HAP-1 (cell line): ENCODE measurements around the gene DSCAM.

Source experiments
- DNase-seq, 2 experiments: peaks; one replicate each; pipeline ENCODE4 v3.0.0-alpha.2; 2016 to 2020; ENCODE audit warnings: low spot score in 2 of 2
- H3K27me3 ChIP-seq: fragments of 250-450 bp; sonication (Bioruptor Pico); 2 replicates; pipeline ENCODE4 v1.5.1; 2020; ENCODE audit warnings: low read depth, mild to moderate bottlenecking, moderate library complexity
- H3K36me3 ChIP-seq: fragments of 250-450 bp; sonication (Bioruptor Pico); replicated peaks from 2 replicates; pipeline ENCODE4 v1.5.1; 2020; ENCODE audit warnings: mild to moderate bottlenecking
- H3K4me1 ChIP-seq: fragments of 250-450 bp; sonication (Bioruptor Pico); 2 replicates; pipeline ENCODE4 v1.5.1; 2020; ENCODE audit warnings: mild to moderate bottlenecking
- H3K4me3 ChIP-seq: fragments of 250-450 bp; sonication (Bioruptor Pico); 2 replicates; pipeline ENCODE4 v1.5.1; 2020; ENCODE audit warnings: mild to moderate bottlenecking, moderate library complexity
- H3K9me3 ChIP-seq: fragments of 250-450 bp; sonication (Bioruptor Pico); 2 replicates; pipeline ENCODE4 v1.5.1; 2020; ENCODE audit warnings: mild to moderate bottlenecking, moderate library complexity
- in situ Hi-C: fragments of 300-500 bp; cut with MboI; formaldehyde crosslinking; loops from 3 replicates; pipeline ENCODE4 v1.14.3; 2020; ENCODE audit warnings: low sequenced_read_pairs, inconsistent platforms, mixed read lengths

The DSCAM gene

DNA sequence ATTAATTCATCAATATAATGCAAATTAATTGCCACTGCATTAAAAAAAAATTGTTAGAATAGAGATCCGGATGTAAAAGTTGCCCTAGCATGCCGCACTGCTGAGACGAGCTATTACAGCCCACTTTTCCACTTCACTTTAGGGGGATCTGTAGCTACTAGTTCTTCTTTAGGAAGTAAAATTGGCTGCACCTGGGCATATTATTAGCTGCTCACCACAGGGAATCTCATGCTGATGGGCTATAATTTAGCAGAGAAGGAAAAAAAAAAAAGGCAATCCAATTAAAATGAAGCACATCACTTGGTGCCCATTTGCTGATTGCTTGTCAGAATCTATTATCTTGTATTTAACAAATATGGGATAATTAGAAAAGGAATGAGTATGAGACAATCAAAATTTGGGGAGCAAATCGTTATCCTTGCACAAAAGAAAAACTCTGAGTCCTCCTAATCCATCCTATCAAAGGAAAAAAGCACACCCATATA is 233.4 kb downstream of the DSCAM start:
- Histone ChIP-seq H3K4me3 (no peak overlapping the region), H3K4me1 (no peaks in the 10 kb centered on the region), H3K36me3 (no peaks in the 10 kb centered on the region), H3K9me3 (no peaks in the 10 kb centered on the region), H3K27me3 (no peaks in the 10 kb centered on the region)
- in situ Hi-C loops: no loop called here
- no peak for DNase-seq

DNA sequence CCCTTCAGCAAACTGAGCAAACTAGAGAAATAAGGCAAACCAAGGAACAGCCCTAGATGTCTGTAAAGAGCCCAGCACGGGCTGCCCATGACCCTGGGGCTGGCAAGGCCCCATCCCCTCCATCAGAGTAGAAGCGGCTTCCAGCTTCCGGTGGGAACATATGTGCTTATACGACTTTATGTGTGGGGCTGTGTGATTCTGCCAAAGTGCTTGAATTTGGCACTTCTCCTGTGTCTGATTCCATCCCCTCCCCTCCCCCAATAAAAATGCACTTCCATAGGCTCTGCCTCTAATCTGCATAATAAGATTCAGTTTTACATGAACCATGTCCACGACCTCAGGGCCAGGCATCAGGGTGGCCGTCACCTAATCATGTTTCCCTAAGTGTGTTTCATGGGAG is 236.6 kb downstream of the DSCAM start:
- H3K4me3 ChIP-seq: no peak overlapping the region
- no peaks in the 10 kb centered on the region for H3K27me3 ChIP-seq
- H3K9me3 ChIP-seq: no peaks in the 10 kb centered on the region
- H3K4me1 ChIP-seq: no peaks in the 10 kb centered on the region
- DNase-seq: no peak
- in situ Hi-C loops: no loop called here
- no peaks in the 10 kb centered on the region for H3K36me3 ChIP-seq

DNA sequence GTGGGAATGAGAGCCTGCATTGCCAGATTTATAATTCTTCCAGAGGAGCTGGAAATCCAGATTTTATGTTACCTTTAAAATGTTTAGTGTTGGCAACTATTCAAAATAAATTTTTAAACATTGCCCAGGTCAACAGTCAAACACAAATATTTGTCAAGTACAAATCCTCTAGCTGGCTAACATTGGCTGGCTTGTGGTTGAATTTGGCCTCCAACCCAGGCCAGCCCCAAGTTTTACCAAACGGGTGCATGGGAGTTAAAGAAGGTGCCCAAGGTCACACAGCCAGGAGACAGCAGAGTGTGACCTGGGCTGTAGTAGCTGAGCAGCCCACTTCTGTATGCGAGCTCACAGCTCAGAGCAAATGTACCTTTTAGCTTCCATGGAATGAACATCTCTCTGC is 240.6 kb downstream of the DSCAM start:
- DNase-seq: no peak
- no peaks in the 10 kb centered on the region for H3K27me3 ChIP-seq
- in situ Hi-C loops: no loop called here
- no peaks in the 10 kb centered on the region for H3K4me1 ChIP-seq
- H3K9me3 ChIP-seq: no peaks in the 10 kb centered on the region
- H3K4me3 ChIP-seq: no peak overlapping the region
- no peaks in the 10 kb centered on the region for H3K36me3 ChIP-seq

DNA sequence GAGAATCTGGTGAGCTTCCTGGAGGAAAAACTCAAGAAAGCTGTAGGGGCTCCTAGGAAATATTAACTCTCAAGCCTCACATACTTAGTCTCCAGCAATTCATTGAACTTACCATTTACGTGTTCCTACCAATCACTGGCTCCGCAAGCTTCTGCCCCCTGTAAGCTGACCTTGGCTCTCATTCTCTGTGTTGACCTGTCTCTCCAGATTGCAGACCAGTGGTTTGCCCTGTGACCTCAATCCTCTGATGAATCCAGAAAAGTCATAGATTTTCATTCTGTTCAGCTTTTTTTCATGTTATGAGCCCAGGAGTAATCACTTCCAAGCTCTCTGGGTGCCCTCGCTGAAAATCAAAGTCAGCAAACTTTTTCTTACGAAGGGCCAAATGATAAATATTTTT is 241.9 kb downstream of the DSCAM start:
- Histone ChIP-seq H3K4me3 (no peak overlapping the region), H3K4me1 (no peaks in the 10 kb centered on the region), H3K9me3 (no peaks in the 10 kb centered on the region), H3K36me3 (no peaks in the 10 kb centered on the region), H3K27me3 (no peaks in the 10 kb centered on the region)
- DNase-seq: no peak
- in situ Hi-C loops: no loop called here

DNA sequence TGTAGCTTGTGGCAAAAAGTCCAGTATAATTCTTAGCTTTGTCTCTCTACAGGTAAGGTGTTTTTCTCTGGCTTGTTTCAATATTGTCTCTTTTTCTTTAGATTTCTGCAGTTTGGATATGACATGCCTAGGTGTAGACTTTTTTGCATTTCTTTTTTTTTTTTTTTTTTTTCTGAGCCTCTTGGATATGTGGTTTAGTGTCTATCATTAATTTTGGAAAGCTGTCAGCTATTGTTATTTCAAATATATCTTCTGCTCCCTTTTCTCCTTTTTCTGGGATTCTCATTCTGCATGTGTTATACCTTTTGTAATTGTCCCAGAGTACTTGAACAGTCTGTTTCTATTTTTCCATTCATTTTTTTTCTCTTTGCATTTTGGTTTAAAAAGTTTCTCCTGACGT is 243.2 kb downstream of the DSCAM start:
- no peak for DNase-seq
- in situ Hi-C loops: no loop called here
- H3K27me3 ChIP-seq: no peaks in the 10 kb centered on the region

DNA sequence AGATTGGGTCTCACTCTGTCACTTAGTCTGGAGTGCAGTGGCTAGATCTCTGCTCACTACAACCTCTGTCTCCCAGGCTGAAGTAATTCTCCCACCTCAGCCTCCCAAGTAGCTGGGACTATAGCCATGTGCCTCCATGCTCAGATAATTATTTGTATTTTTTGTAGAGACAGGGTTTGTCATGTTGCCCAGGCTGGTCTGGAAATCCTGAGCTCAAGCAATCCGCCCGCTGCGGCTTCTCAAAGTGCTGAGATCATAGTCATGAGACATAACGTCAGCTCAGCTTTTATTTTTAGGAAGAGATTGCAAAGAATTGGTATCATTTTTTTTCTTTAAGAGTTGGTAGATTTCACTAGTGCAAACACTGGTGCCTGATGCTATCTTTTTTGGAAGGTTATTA is 244.9 kb downstream of the DSCAM start:
- H3K4me1 ChIP-seq: no peaks in the 10 kb centered on the region
- H3K4me3 ChIP-seq: no peak overlapping the region
- no peaks in the 10 kb centered on the region for H3K9me3 ChIP-seq
- no peaks in the 10 kb centered on the region for H3K36me3 ChIP-seq
- in situ Hi-C loops: no loop called here
- H3K27me3 ChIP-seq: no peaks in the 10 kb centered on the region
- no peak for DNase-seq

More for the DNA sequence above, 243.2 kb downstream of the DSCAM start:
- no peak overlapping the region for H3K4me3 ChIP-seq
- H3K4me1 ChIP-seq: no peaks in the 10 kb centered on the region
- no peaks in the 10 kb centered on the region for H3K9me3 ChIP-seq
- no peaks in the 10 kb centered on the region for H3K36me3 ChIP-seq

DNA sequence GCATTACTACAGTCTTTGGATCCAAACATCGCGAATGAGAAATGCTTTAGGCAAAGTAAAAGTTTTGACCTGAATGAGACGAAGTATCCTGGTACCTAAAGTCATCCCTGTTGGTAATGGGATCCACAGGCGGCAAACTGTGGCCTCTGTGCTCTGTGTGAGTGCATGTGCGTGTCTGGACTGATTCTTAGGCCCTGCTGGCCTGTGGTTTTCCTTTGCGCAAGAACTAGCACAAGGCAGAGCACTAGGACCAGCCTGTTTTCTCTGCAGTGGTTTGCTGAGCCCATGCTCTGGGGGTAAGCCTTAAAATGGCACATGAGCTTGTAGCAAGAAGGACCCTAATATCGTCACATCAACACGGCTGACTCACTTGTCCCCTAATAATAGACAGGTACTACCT is 251.2 kb downstream of the DSCAM start:
- Histone ChIP-seq H3K9me3 (peaks cover 2% of the 10 kb centered on the region; the same call in 1 of the 2 replicates), H3K36me3 (no peaks in the 10 kb centered on the region), H3K4me3 (no peak overlapping the region), H3K4me1 (no peaks in the 10 kb centered on the region), H3K27me3 (no peaks in the 10 kb centered on the region)
- DNase-seq: no peak
- in situ Hi-C loops: no loop called here

DNA sequence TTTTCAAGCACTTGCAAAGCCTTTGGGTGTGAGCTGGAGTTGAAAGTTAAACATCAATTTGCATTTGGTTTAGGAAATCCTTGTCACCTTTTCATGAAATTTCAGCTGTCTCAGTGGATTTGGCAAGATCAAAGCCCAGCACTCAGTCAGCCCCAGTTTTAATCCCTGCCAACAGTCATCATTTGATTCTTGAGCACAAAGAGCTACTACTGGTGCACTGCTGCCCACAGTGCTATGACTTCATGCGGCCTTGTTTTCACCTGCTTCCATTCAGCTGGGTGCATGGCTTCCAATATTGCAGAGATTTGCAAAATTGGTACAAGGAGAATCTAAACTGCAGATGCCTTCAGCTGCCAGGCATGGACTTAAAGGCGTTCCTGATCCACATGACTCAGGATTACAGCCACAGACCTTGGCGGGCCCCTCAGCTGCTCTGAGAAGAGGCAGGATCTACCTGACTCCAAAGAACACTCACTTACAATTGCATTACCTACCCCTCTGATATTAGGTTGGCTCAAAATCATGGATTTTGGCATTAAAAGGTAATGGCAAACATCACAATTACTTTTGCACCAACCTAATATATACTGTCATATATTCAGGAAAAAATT is 259.1 kb downstream of the DSCAM start:
- H3K36me3 ChIP-seq: no peaks in the 10 kb centered on the region
- H3K4me1 ChIP-seq: no peaks in the 10 kb centered on the region
- DNase-seq: no peak
- in situ Hi-C loops: no loop called here
- H3K4me3 ChIP-seq: no peak overlapping the region
- no peaks in the 10 kb centered on the region for H3K27me3 ChIP-seq
- H3K9me3 ChIP-seq: peaks cover 2% of the 10 kb centered on the region; the same call in 1 of the 2 replicates

DNA sequence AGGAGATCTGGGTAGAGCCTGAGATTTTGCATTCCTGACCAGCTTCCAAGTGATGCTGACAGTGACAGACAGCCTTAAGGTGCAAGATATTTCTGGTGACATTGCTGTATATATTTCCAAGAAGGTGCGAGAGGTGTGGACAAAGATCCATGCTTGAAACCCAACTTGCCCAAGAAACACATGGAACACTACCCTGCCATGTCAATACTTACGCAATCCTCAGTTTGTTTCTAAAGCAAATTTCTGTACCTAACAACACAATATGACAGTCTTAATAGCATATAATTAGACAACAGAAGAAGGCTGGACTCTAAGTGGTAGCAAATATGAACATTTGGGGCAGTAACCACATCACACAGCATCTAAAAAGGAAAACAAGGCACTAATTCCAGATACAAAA is 260.4 kb downstream of the DSCAM start:
- no peak overlapping the region for H3K4me3 ChIP-seq
- in situ Hi-C loops: no loop called here
- H3K4me1 ChIP-seq: no peaks in the 10 kb centered on the region
- no peak for DNase-seq
- no peaks in the 10 kb centered on the region for H3K36me3 ChIP-seq
- H3K9me3 ChIP-seq: peaks cover 6% of the 10 kb centered on the region; the same call in 1 of the 2 replicates
- no peaks in the 10 kb centered on the region for H3K27me3 ChIP-seq

DNA sequence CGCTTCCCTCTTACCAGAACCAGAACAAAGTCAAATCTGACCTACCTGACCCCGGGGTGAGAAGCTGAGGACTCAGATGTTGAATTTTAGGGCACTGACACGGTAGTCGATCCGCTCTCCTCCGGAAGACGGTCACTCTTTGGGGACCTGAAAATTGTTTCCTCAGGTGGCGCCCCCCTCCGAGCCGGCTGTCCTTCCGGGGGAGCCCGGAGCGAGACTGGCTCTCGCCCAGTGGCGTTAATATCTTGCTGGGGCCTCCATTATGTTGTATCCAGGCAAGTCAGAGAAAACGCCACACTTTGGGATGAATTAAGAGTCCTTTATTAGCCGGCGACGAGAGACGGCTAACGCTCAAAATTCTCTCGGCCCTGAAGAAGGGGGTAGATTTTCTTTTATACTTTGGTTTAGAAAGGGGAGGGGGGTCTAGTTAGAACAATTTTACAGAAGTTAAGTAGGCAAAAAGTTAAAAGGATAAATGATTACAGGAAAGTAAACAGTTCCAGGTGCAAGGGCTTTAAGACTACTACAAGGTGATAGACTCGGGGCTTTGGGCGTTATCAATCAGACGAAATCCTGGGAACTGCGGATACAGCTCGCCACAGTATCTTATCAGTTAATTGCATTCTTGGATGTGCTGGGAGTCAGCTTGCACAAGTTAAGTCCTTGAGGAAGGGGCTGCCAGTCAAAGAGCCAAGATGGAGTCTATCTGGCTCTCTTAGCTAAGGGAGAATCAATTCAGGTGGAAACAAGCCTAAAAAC is 269.5 kb downstream of the DSCAM start:
- Histone ChIP-seq H3K4me1 (no peaks in the 10 kb centered on the region), H3K36me3 (no peaks in the 10 kb centered on the region), H3K4me3 (no peak overlapping the region), H3K27me3 (no peaks in the 10 kb centered on the region), H3K9me3 (peaks cover 5% of the 10 kb centered on the region; the same call in 1 of the 2 replicates)
- DNase-seq: no peak
- in situ Hi-C loops: no loop called here

DNA sequence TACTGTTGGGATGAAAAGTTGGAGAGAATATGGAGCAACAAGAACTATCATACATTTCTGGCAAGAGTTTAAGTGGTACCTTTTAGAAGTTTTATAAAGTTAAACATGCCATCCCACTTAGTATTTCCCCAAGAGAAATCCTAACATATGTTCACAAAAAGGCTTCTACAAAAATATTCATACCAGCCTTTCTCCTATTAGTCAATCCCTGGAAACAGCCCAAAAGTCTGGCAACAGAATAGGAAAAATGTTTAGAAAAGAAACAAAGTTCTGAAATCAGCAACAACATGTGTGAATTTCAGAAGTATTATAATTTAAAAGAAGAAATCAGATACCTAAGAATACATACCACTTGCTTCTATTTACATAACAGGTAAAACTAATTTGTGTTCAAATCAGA is 271.0 kb downstream of the DSCAM start:
- no peak for DNase-seq
- Histone ChIP-seq H3K36me3 (no peaks in the 10 kb centered on the region), H3K9me3 (0 out of 2 replicates have a peak, but pooled peaks cover 2% of the 10 kb centered on the region), H3K27me3 (no peaks in the 10 kb centered on the region), H3K4me3 (no peak overlapping the region), H3K4me1 (no peaks in the 10 kb centered on the region)
- in situ Hi-C loops: no loop called here

DNA sequence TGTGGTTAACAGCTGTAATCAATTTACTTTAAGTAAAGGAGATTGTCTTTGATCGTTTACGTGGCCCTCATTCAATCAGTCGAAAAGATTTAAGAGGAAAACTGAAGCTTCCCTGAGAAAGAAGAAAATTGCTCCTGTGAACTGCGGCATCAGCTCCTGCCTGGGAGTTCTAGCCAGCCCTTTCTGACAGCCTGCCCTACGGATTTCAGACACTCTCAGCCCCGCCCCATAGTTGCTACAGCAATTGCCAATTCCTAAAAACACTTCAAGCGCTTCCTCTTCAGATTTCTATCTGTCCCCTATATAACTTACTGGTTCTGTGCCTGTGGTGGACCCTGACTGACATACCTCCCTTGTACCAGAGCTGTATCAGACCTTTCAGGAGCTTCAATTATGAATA is 277.6 kb downstream of the DSCAM start:
- in situ Hi-C loops: no loop called here
- Histone ChIP-seq H3K4me1 (no peaks in the 10 kb centered on the region), H3K36me3 (no peaks in the 10 kb centered on the region), H3K27me3 (no peaks in the 10 kb centered on the region), H3K9me3 (no peaks in the 10 kb centered on the region; the same call in 1 of the 2 replicates), H3K4me3 (no peak overlapping the region)
- no peak for DNase-seq

DNA sequence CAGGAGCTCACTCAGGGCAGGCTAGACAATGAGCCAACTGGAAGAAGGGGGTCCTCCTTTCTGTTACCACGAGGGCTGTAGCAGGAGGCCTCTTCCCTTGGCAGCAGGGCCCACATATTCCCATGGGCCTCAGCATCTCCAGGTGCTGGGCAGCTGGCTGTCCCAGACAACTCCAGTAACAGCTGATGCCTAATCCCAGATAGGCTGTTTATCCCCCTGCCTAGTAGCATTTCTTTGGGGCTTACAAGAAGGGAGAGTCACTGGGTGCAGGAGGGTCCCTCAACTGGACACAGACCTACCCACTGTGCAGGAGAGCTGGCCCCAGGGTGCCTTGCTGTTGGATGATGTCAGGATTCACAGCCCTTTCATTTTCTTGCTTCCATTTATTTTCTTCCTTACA is 278.2 kb downstream of the DSCAM start:
- H3K4me1 ChIP-seq: no peaks in the 10 kb centered on the region
- no peak overlapping the region for H3K4me3 ChIP-seq
- no peaks in the 10 kb centered on the region for H3K27me3 ChIP-seq
- in situ Hi-C loops: no loop called here
- no peaks in the 10 kb centered on the region for H3K36me3 ChIP-seq
- H3K9me3 ChIP-seq: no peaks in the 10 kb centered on the region; the same call in 1 of the 2 replicates
- no peak for DNase-seq

DNA sequence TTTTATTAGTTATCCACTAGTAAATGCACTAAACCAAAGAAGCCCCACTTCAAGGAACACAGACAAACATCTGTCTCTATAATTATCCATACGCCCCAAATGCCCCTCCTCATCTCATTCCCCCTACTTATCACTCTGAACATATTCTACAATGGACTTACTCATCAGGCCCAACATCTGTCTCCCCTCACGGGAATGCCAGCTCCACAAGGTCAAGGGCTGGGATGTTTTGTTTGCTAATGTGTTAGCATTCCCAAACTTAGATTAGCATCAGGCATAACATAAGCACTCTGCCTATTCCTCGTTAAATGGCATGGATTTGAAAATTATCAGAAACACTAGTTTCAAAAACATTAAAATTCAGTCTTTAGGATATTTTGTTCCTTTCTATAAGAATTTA is 279.5 kb downstream of the DSCAM start:
- Histone ChIP-seq H3K27me3 (no peaks in the 10 kb centered on the region), H3K4me1 (no peaks in the 10 kb centered on the region), H3K36me3 (no peaks in the 10 kb centered on the region), H3K4me3 (no peak overlapping the region), H3K9me3 (no peaks in the 10 kb centered on the region; the same call in 1 of the 2 replicates)
- no peak for DNase-seq
- in situ Hi-C loops: no loop called here
